Activated T-cell treated with anti-CD3 and anti-CD28 coated beads, Interleukin-2, amount 50 U/mL, for 72 hours (primary cell): ENCODE results near the gene MOB3B. TPM values are rescaled to one million over a fixed set of nuclear protein-coding genes. Genes with fewer than 3 reads are reported as not detected.
A peak's percentile ranks its signal among the peaks of the same experiment; 100 is the strongest.

Source experiments
- ATAC-seq, 2 donors: fragments of 150-1000 bp; cut with Tn5 transposase; replicated peaks in 1 of 2; 2 replicates each; pipeline ENCODE4 v1.10.0; 2021; ENCODE audit warnings: moderate library complexity in 2 of 2, mild to moderate bottlenecking in 1 of 2
- DNase-seq, 2 donors: peaks; one replicate each; pipeline ENCODE4 v3.0.0; 2021 to 2022; ENCODE audit warnings: mixed read lengths in 1 of 2
- H3K27ac Mint-ChIP-seq: one replicate; pipeline ENCODE4 v1.8.0; 2022; ENCODE audit warnings: mild to moderate bottlenecking, moderate library complexity, mixed read lengths
- H3K27me3 Mint-ChIP-seq: one replicate; pipeline ENCODE4 v1.8.0; 2022; ENCODE audit warnings: low read depth, mixed read lengths
- H3K36me3 Mint-ChIP-seq, 2 donors: one replicate each; pipeline ENCODE4 v1.8.0; 2022; ENCODE audit warnings: mixed read lengths in 2 of 2, mild to moderate bottlenecking in 1 of 2; ENCODE audit not compliant: insufficient read depth in 2 of 2
- H3K4me1 Mint-ChIP-seq: one replicate; pipeline ENCODE4 v1.8.0; 2022; ENCODE audit warnings: low read depth, mixed read lengths
- H3K4me3 Mint-ChIP-seq, 2 donors: one replicate each; pipeline ENCODE4 v1.8.0; 2022; ENCODE audit warnings: mild to moderate bottlenecking in 2 of 2, mixed read lengths in 2 of 2, moderate library complexity in 2 of 2
- H3K9me3 Mint-ChIP-seq, 2 donors: one replicate each; pipeline ENCODE4 v1.8.0; 2022; ENCODE audit warnings: mixed read lengths in 2 of 2
- total RNA-seq, 2 donors: library from RNA; stranded (reverse); gene quantifications; one replicate each; pipeline ENCODE4 v1.2.3, GENCODE V29; 2022

The MOB3B gene
- total RNA-seq, 2 donors from 2014 or later: 1.3 to 1.6 TPM

DNA sequence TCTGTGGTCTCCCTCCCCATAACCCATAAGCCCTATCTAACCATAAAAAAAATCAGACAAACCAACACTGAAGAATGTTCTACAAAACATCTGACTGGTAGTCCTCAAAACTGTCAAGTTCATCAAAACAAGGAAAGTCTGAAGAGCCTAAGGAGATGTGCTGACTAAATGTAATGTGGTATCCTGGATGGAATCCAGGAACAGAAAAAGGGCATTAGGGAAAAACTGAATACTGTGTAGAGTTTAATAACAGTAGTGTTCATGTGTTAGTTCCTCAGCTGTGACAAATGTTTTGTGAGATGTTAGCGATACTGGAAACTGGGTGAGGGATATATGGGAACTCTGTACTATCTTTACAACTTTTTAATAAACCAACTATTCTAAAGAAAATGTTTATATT, 157.0 kb downstream of the MOB3B start:
- Mint-ChIP-seq H3K4me3 (no peak overlapping the region), H3K27me3 (peaks cover 31% of the 10 kb centered on the region), H3K36me3 (no peaks in the 10 kb centered on the region), H3K9me3 (no peaks in the 10 kb centered on the region), H3K27ac (no peak overlapping the region), H3K4me1 (peaks cover 15% of the 10 kb centered on the region)
- ATAC-seq: no peak
- no peak for DNase-seq

DNA sequence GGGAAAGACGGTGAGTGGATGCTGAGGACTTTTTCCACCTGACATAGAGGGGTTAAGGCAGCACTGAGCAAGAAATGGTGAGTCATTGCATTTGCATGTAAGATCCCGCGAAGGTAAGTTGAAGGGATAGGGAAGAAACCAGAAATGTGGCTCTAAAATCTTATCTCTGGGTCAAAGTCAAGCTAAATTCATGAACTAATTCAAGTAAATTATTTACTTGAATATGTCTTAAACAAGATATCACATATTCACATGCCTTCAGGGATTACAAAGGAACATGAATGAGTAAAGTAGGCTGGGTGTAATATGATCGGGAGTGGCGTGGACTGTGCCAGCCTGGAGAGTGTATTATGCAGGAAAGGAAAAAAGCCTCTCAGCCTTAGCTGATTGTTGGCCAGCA, 158.2 kb downstream of the MOB3B start:
- H3K27me3 Mint-ChIP-seq: peaks cover 31% of the 10 kb centered on the region
- ATAC-seq: no peak
- no peaks in the 10 kb centered on the region for H3K36me3 Mint-ChIP-seq

DNA sequence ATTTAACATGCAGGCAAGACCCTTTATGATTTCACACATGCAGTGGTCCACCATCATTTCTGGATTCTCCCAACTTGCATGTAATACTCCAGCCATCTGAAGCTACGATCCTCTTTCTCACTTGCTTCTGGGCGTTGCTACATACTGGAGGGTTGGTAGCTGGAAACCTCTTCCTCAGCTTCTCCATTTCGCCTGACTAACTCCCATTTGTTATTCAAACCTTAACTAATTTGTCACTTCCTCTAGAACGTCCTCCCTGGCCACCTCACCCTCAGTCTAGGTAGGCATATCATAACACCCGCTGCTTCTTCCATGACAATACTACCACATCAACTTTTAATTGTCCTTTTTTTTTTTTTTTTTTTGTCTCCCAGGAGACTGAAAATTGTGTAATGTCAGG, 160.0 kb downstream of the MOB3B start:
- Mint-ChIP-seq H3K4me3 (no peak overlapping the region), H3K27ac (no peak overlapping the region), H3K36me3 (no peaks in the 10 kb centered on the region), H3K27me3 (peaks cover 31% of the 10 kb centered on the region), H3K9me3 (no peaks in the 10 kb centered on the region), H3K4me1 (peaks cover 43% of the 10 kb centered on the region)
- ATAC-seq: no peak
- no peak for DNase-seq

More for the DNA sequence above, 158.2 kb downstream of the MOB3B start:
- no peak for DNase-seq
- Mint-ChIP-seq H3K9me3 (no peaks in the 10 kb centered on the region), H3K27ac (no peak overlapping the region), H3K4me3 (no peak overlapping the region), H3K4me1 (peaks cover 27% of the 10 kb centered on the region)

- no peaks in the 10 kb centered on the region for H3K36me3 Mint-ChIP-seq
- H3K4me3 Mint-ChIP-seq: no peak overlapping the region
- H3K9me3 Mint-ChIP-seq: no peaks in the 10 kb centered on the region
- DNase-seq (no peak), ATAC-seq (no peak)
- H3K27me3 Mint-ChIP-seq: peaks cover 31% of the 10 kb centered on the region
- no peak overlapping the region for H3K27ac Mint-ChIP-seq
- H3K4me1 Mint-ChIP-seq: peaks cover 43% of the 10 kb centered on the region
Measured at GRCh38 chr9:27368316-27368985, 161.2 kb downstream of the MOB3B start.

DNA sequence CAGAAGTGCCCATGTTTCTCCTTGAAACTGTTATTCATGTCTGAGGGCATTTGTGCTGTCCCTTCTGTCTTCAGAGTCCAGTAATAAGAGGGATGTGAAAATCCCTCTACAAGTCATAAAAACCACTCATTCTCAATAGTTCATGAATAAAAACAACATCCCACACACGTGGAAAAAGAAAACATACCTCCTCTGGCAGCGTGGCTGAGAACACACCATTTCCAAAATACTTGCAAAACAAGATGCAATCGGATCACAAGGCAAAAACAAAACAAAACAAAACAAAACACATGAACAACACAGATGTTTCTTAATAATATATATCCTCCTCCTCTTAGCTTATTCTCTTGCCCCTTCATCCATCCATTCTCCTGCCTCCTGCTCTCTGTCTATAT, 161.7 kb downstream of the MOB3B start:
- Mint-ChIP-seq H3K27ac (no peak overlapping the region), H3K9me3 (no peaks in the 10 kb centered on the region), H3K27me3 (peaks cover 31% of the 10 kb centered on the region), H3K4me1 (peaks cover 43% of the 10 kb centered on the region), H3K4me3 (no peak overlapping the region), H3K36me3 (no peaks in the 10 kb centered on the region)
- DNase-seq (no peak), ATAC-seq (no peak)

GRCh38 chr9:27367175-27367798, 162.3 kb downstream of the MOB3B start:
- peak; percentile 15 to 25 for ATAC-seq
- peak overlapping the region; percentile 58 to 74 for H3K4me3 Mint-ChIP-seq
- H3K36me3 Mint-ChIP-seq: no peaks in the 10 kb centered on the region
- H3K27ac Mint-ChIP-seq: peak overlapping the region; percentile 7
- H3K27me3 Mint-ChIP-seq: peaks cover 31% of the 10 kb centered on the region
- no peaks in the 10 kb centered on the region for H3K9me3 Mint-ChIP-seq
- DNase-seq: no peak
- H3K4me1 Mint-ChIP-seq: peaks cover 43% of the 10 kb centered on the region

GRCh38 chr9:27365707-27366376, 163.8 kb downstream of the MOB3B start:
- Mint-ChIP-seq H3K9me3 (no peaks in the 10 kb centered on the region), H3K4me3 (peak overlapping the region; percentile 52 to 58), H3K27me3 (peaks cover 26% of the 10 kb centered on the region), H3K4me1 (peaks cover 43% of the 10 kb centered on the region), H3K27ac (no peak overlapping the region), H3K36me3 (no peaks in the 10 kb centered on the region)
- peak; percentile 61 to 74 for DNase-seq
- ATAC-seq: peak; percentile 99 to 100

- peaks cover 28% of the 10 kb centered on the region for H3K4me1 Mint-ChIP-seq
- H3K36me3 Mint-ChIP-seq: no peaks in the 10 kb centered on the region
Measured at GRCh38 chr9:27362447-27363210, 167.0 kb downstream of the MOB3B start.

DNA sequence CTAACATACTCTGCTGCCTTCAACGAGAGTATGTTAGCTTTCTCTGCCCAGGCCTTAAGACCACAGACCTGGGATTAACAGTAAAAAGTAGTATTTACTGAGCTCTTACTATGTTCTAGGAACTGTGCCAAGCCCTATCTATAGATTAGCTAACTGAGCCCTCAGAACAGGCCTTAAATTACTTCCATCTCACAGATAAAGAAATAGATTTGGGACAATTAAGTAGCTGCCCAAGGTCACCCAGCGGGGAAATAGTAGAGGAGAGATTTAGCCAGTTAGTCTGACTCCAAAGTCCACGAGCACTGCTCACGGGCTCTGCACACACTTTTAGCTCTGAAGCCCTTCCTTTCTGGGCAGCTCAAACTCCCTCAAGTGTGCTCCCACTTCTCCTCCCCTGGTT, 168.1 kb downstream of the MOB3B start:
- Mint-ChIP-seq H3K4me1 (peaks cover 22% of the 10 kb centered on the region), H3K27ac (no peak overlapping the region), H3K4me3 (no peak overlapping the region), H3K9me3 (no peaks in the 10 kb centered on the region), H3K27me3 (no peaks in the 10 kb centered on the region), H3K36me3 (no peaks in the 10 kb centered on the region)
- DNase-seq (no peak), ATAC-seq (no peak)

More at GRCh38 chr9:27362447-27363210, 167.0 kb downstream of the MOB3B start:
- no peak overlapping the region for H3K27ac Mint-ChIP-seq
- ATAC-seq: no peak
- no peak for DNase-seq
- no peaks in the 10 kb centered on the region for H3K9me3 Mint-ChIP-seq
- H3K27me3 Mint-ChIP-seq: peaks cover under 1% of the 10 kb centered on the region
- H3K4me3 Mint-ChIP-seq: no peak overlapping the region

GRCh38 chr9:27359763-27360162, 169.9 kb downstream of the MOB3B start:
- H3K27me3 Mint-ChIP-seq: no peaks in the 10 kb centered on the region
- H3K36me3 Mint-ChIP-seq: no peaks in the 10 kb centered on the region
- no peak overlapping the region for H3K27ac Mint-ChIP-seq
- ATAC-seq (no peak), DNase-seq (no peak)
- no peaks in the 10 kb centered on the region for H3K9me3 Mint-ChIP-seq
- peaks cover 7% of the 10 kb centered on the region for H3K4me1 Mint-ChIP-seq
- no peak overlapping the region for H3K4me3 Mint-ChIP-seq

GRCh38 chr9:27358007-27358406, 171.6 kb downstream of the MOB3B start:
- H3K36me3 Mint-ChIP-seq: no peaks in the 10 kb centered on the region
- DNase-seq: no peak
- H3K27me3 Mint-ChIP-seq: no peaks in the 10 kb centered on the region
- no peak for ATAC-seq
- no peaks in the 10 kb centered on the region for H3K9me3 Mint-ChIP-seq
- peaks cover 18% of the 10 kb centered on the region for H3K4me1 Mint-ChIP-seq
- no peak overlapping the region for H3K27ac Mint-ChIP-seq
- H3K4me3 Mint-ChIP-seq: no peak overlapping the region

GRCh38 chr9:27356446-27356845, 173.2 kb downstream of the MOB3B start:
- DNase-seq: no peak
- Mint-ChIP-seq H3K36me3 (no peaks in the 10 kb centered on the region), H3K4me3 (no peak overlapping the region), H3K27me3 (no peaks in the 10 kb centered on the region), H3K4me1 (peaks cover 29% of the 10 kb centered on the region), H3K27ac (no peak overlapping the region), H3K9me3 (no peaks in the 10 kb centered on the region)
- no peak for ATAC-seq

GRCh38 chr9:27355166-27355565, 174.4 kb downstream of the MOB3B start:
- Mint-ChIP-seq H3K9me3 (no peaks in the 10 kb centered on the region), H3K27ac (no peak overlapping the region), H3K4me1 (peaks cover 29% of the 10 kb centered on the region), H3K36me3 (no peaks in the 10 kb centered on the region), H3K27me3 (no peaks in the 10 kb centered on the region), H3K4me3 (no peak overlapping the region)
- ATAC-seq: no peak
- DNase-seq: no peak
